Cerebellar cortex (tissue), 1 donor: ENCODE data around the gene EMP2.

Experiments
- DNase-seq: peaks from one replicate; pipeline ENCODE4 v3.0.0-alpha.2; 2015; ENCODE audit warnings: low spot score

Gene EMP2

GRCh38 chr16:10485698-10486382 lies 94.6 kb downstream of the EMP2 start:
- DNase-seq, result no peak

DNA sequence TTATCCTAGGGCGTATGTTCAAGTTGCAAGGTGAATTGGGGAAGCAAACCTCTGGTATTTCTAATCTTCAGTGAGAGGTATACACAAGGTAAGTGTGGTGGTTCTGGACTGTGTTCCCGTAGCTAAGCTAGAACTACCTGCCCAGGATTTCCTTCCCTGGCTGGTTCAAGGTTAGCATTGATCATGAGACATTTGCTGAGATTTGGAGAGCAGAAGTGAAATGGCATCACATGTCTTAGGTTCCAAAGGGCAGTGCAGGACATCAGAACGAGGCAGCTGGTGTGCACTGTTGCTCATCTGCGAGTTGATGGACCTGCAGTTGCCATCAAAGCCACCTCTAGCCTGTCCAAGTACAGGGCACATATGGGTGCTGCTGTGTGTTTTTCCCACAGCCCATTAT lies 95.2 kb downstream of the EMP2 start:
- DNase-seq, result no peak

GRCh38 chr16:10480151-10480550 lies 100.2 kb downstream of the EMP2 start:
- DNase-seq, result no peak
